ENCODE results near the gene SREBF1.

SREBF1 gene

DNA sequence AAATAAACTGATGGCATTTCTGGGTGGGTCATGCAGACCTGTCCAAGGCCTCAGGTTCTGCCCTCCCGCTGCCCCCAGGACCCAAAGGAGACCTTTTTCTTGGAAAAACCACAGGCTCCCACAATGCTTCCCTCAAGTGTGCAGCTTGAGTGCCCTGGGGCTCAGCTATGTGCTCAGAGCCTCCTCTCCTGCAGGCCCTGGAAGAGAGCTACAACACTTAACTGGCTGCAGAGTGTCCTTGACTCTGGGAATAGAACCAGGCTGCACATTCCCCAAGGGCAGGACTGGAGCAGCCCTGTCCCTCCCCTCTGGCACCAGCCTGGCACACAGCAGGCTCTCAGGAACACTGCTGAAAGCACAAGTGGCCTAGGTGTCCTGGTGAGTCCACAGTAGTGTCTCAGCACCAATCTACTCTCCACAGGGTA lies 4.8 kb upstream of the SREBF1 start:
- DNase-seq (ENCODE audit: low read depth in 2 of 2) = no peak

DNA sequence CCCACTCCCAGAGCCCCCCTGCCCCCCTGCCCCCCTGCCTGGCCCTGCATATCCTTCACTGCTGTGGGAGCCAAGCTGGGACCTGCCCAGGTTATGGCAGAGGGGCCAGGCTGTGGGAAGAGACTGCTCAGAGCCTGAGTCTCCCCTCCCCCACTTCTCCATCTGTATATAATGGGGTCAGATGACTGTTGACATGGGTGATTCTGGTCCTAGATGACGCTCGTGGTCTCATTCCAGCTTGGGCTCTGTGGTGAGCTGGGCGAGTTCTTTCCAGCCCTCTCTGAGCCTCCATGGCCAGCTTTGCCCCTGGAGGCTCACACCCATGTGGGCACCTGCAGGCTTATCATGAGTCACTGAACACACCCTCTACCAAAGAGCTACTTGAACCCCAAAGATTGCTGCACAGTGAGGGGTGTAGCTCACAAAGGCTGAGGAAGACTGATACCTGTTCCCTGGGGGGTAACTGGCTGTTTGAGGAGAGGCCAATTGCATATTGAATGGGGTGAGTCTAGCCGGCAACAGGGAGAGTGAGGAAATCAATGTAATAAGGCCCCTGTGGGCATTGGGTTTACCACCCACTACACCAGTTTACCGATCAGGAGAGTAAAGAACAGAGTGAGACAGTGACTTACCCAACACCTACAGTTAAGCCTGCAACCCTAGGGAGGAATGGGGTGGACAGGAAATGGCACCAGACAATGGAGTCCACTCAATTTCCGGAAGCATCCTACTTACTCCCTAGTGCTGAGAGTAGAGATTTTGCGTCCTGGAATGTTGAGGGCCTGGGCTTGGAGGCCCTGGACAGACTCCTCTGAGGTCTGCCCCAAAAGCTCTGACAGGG lies 4.2 kb upstream of the SREBF1 start:
- no peak for DNase-seq (ENCODE audit: low read depth in 2 of 2)

DNA sequence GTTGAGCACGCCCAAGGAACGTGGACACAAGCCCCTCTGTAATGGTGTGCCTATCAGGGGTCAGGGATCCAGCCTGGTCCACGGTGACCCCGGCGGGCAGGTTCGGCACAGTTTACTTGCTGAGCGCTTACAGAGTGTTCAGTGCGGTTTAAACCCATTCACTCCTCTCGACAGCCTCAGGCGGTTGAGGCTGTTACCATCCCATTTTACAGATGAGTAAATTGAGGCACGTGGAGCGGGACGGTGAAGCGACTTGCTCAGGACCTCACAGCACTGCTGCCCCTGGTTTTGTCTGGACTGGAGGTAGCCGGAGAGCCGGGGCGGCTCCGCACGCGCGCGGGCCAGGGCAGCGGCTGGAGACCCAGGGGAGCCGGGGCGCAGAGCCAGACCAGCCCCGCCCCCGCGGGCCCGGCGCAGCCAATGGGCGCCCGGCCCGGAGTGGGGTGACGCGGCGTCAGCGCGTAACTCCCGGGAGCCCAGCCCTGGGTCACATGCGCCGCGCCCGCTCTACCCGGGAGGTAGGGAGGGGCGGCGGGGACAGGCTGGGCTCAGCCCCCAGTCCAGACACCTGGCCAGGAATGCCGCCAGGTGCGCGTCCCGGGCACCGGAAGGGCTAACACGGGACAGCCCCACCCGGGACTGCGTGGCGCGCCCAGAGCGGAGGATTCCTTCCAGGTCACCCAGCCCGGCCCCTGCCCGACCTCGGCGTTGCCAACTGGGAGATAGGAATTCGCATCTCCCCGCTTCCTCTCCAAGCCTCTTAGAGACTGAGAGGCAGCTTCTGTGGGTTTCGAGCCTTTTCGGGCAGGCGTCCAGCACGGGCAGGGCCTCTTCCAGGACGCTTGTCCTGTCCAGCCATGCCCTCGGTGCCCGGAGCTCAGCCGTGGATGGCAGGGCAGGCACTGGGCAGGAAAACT lies 3.3 kb upstream of the SREBF1 start:
- DNase-seq (ENCODE audit: low read depth in 2 of 2) = peak; percentile 34 to 78

GRCh38 chr17:17837966-17838962 lies 1.5 kb upstream of the SREBF1 start:
- DNase-seq (ENCODE audit: low read depth in 2 of 2) = no peak

GRCh38 chr17:17837380-17837821 lies 615 bp upstream of the SREBF1 start:
- no peak for DNase-seq (ENCODE audit: low read depth in 2 of 2)

DNA sequence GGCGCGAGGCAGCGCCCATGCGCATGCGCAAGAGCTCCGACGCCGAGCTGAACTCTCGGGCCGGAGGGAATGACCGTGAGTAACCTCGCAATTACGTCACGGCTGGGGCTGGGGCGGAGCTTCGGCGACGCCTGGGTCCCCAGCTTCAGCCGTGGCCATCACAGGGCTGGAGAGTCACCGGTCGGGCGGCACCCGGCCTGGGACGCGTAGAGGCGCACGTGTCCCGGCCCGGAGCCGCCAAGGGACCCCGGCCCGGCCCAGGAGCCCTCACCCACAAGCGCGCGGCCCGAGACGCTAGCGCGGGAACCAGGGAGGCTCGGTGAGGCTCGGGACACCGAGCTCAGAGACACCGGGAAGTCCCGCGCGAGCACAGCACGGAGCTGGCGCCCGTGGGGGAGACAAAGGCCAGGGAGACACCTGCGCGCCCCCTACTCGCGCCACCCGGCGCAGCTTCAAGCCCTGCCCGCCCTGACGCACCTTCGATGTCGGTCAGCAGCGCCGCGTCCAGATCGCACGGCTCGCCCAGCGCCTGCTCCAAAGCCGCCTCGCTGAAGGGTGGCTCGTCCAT lies 452 bp downstream of the SREBF1 start:
- peak; percentile 91 to 93 for DNase-seq (ENCODE audit: low read depth in 2 of 2)

GRCh38 chr17:17835415-17836249 lies 1.2 kb downstream of the SREBF1 start:
- DNase-seq (ENCODE audit: low read depth in 2 of 2) = no peak

GRCh38 chr17:17834974-17835373 lies 1.8 kb downstream of the SREBF1 start:
- DNase-seq (ENCODE audit: low read depth in 2 of 2) = no peak

DNA sequence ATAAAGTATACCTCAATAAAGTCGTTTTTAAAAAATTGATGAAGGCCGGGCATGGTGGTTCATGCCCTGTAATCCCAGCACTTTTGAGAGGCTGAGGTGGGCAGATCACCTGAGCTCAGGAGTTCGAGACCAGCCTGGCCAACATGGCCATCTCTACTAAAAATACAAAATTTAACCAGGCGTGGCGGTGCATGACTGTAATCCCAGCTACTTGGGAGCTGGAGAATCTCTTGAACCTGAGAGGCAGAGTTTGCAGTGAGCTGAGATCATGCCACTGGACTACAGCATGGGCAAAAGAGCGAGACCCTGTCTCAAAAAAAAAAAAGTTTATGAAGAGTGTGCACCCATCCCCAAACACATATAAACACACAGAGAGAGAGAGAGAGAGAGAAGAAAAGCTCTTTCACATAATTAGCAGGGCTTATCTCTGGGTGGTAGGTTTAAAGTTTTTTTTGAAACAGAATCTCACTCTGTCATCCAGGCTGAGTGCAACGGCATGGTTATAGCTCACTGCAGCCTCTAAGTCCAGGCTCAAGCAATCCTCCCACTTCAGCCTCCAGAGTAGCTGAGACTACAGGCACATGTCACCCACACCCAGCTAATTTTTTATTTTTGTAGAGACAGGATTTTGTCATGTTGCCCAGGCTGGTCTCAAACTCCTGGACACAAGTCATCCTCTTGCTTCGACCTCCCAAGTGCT lies 3.0 kb downstream of the SREBF1 start:
- no peak for DNase-seq (ENCODE audit: low read depth in 2 of 2)

- DNase-seq (ENCODE audit: low read depth in 2 of 2) = no peak
These were observed 4.8 kb downstream of the SREBF1 start for GRCh38 chr17:17832032-17832363.

DNA sequence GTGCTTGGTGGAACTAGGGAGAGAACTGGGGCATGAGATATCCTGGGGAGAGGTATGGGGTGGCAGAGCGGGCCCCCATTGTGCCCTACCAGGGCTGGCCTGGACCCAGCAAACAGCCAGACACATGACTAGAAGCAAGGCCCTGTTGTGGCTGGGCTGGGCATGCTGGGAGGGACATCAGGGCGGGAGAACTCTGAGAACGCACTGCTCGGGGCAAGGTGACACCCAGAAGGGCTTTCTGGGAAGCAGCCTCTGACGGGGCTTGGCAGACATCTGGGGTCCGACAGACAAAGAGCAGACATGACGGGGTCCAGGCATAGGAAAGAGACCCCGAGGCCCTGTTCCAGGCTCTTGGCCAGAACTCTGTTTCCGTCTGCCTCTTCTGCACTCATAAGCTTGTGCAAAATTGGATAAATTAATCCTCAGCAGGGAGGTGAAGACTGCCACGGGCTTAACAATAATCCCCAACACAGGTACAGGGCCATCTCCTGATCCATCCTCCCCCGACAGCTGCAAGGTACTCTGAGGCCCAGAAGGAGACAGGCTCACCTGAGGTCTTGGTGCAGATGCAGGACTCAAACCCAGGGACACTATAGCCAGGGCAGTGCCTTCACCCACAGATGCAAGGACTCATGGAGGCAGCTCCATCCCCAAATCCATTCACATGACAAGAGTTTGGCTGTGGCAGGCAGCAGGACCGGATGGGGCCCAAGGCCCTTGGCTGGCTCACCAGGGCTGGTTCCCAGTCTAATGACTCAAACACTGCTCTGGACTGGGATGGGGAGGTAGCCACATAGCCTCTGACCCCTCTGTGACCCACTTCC lies 5.4 kb downstream of the SREBF1 start:
- no peak for DNase-seq (ENCODE audit: low read depth in 2 of 2)

- DNase-seq (ENCODE audit: low read depth in 2 of 2) = no peak
These were observed 6.0 kb downstream of the SREBF1 start for GRCh38 chr17:17830740-17831207.

DNA sequence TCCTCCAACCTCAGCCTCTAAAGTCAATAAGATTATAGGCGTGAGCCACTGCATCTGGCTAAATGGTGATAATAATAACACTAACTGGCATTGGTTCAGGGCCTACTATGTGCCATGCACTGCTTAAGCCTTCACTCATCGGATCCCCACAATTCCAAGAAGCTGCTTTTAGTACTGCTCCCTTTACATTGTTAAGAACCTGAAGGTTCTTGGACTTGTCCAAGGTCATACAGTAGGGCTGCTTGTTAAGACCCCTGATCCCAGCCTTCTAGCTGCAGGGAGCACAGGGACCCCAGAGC lies 6.6 kb downstream of the SREBF1 start:
- DNase-seq (ENCODE audit: low read depth in 2 of 2) = no peak

DNA sequence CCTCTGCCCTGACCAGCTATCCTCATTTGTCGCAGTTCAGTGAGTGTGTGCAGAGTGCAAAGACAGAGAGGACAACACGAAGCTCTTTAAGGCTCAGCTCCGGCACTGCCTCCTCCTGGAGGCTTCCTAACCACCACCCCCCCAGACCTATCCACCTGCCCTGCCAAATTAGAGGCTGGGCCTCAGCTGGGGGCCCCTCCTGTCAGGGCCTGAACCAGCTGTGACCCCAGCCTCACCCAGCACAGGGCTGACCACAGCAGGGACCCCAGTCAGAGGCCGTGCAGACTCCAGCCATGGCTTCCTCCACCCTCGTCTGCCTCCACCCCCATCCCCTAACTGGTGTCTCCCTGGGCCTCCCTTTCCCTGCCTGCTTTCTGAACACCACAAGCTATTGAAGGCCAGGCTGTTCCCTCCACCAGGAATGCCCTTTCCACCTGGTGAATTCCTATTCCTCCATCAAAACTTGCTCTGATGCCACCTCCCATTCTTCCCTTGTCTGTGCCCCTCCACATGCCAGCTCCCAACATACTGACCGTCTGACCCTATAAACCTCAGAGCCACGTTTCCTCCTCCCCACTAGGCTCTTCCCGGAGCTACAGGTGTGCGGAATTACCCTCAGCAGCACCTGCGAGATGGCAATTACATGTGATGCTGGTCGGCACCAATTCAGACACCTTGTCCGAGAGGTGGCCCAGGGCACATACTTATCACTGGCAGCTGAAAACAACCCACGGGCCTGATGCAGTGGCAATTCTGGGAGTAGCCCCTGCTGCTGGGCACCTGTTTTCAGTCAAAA lies 8.8 kb downstream of the SREBF1 start:
- no peak for DNase-seq (ENCODE audit: low read depth in 2 of 2)

DNA sequence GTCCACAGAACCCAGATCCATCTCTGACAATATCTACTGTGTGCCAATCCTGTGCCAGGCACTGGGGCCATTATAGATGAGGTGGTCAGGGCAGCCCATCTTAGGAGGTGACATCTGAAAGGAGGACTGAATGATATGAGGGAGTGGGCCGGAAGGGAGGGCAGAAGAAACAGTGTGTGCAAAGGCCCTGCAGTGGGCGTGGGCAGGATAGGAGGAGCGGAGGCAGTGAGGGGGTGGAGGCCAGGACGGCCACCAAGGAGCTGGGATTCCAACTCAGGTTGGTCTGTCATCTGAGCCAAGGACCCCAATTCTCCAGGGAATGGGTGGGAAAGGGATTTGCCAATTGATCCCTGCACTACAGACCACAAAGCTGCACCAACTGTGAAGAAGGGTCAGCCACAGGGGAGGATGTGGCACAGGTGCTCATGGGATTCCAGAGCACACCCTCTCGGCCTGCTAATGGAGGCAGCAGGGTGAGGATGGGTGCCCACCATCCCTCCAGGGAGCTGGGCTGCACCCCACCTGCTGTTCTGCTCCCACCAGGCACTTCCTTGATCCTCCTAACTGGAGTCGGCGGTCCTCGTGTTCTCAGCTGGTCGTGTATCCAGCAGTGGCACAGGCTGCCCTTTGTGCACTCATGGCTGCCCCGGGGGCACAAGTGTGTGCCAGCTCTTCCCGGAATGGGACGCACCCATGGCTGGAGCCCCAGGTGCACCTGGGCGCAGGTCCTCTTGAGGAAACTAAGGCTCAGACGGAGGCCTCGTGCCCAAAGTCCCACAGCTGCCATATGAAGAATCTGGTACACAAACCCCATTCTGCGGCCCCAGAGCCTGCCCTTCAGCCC lies 9.6 kb downstream of the SREBF1 start:
- no peak for DNase-seq (ENCODE audit: low read depth in 2 of 2)

DNA sequence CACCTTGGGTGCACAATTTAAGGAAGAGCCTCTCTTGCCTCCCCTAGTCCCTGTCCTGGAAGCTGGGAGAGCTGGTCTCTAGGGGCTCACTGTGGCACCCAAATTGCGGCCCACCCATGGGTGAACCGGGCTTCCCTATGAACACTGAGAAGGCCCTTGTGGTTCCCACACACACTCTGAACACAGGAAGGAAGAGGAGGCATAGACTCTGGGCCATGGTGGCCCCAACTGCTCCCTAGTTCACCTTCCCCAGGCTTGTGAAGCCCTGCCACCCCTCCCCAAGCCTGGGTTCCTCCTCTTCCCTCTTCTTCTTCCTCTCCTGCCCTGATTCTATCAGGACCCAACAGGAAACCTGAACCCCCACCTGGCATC lies 10.5 kb downstream of the SREBF1 start:
- DNase-seq (ENCODE audit: low read depth in 2 of 2) = no peak

Measured in stimulated activated CD8-positive, alpha-beta memory T cell treated with anti-CD3 and anti-CD28 coated beads, Interleukin-7, amount 100 ng/mL, for 4 hours (primary cell).